IMR-90 (cell line): Measurements from ENCODE around the gene MALT1. TPM values are rescaled to one million over a fixed set of nuclear protein-coding genes. Genes with fewer than 3 reads are reported as not detected.

Experiments used
- ATAC-seq: fragments of 200-7000 bp; cut with Tn5 transposase; 2 replicates; pipeline ENCODE4 v1.9.1; 2020; ENCODE audit warnings: low read depth, mild to moderate bottlenecking, moderate library complexity
- BruUV-seq: library from RNA; stranded (reverse); fragments of 400-500 nt; replicated peaks from 2 replicates; lab custom pipeline; 2021; lab: Mats Ljungman, UMichigan
- CTCF ChIA-PET: fragments of 300-600 bp; formaldehyde crosslinking; extraction: SDS; loops from one replicate; lab custom pipeline; 2021; ENCODE audit warnings: antibody characterized with exemption; lab: Yijun Ruan, JAX
- POLR2A ChIA-PET: fragments of 300-600 bp; sonication (Branson Sonifier 250); formaldehyde crosslinking; loops from one replicate; lab custom pipeline; 2022; ENCODE audit warnings: antibody characterized with exemption; ENCODE audit not compliant: unreplicated experiment; lab: Charles Lee
- DNase-seq: peaks from one replicate; pipeline ENCODE4 v3.0.0; 2013
- H2AFZ ChIP-seq: replicated peaks from 2 replicates; pipeline ENCODE3; 2013; ENCODE audit warnings: low read length, mild to moderate bottlenecking; ENCODE audit not compliant: poor library complexity
- H2AK5ac ChIP-seq: 2 replicates; pipeline ENCODE4 v1.6.1; 2013; ENCODE audit warnings: low read depth, low read length, inconsistent platforms
- H2AK9ac ChIP-seq: replicated peaks from 2 replicates; pipeline ENCODE3; 2013; ENCODE audit warnings: mild to moderate bottlenecking, low read depth, low read length, moderate library complexity; ENCODE audit not compliant: poor library complexity
- H2BK120ac ChIP-seq: 2 replicates; pipeline ENCODE4 v1.6.1; 2013; ENCODE audit warnings: low read depth, low read length, inconsistent platforms
- H2BK15ac ChIP-seq: 3 replicates; pipeline ENCODE4 v1.6.1; 2013; ENCODE audit warnings: low read depth, low read length, inconsistent platforms
- H2BK20ac ChIP-seq: 2 replicates; pipeline ENCODE4 v1.6.1; 2013; ENCODE audit warnings: low read depth, mild to moderate bottlenecking, inconsistent platforms, low read length, moderate library complexity
- H2BK5ac ChIP-seq: 2 replicates; pipeline ENCODE4 v1.6.1; 2013; ENCODE audit warnings: mild to moderate bottlenecking, low read depth, low read length, inconsistent platforms; ENCODE audit not compliant: poor library complexity, severe bottlenecking
- H3K14ac ChIP-seq: replicated peaks from 2 replicates; pipeline ENCODE4 v1.6.1; 2013; ENCODE audit warnings: low read depth, low read length, inconsistent platforms
- H3K18ac ChIP-seq: 2 replicates; pipeline ENCODE4 v1.6.1; 2013; ENCODE audit warnings: low read depth, low read length, control low read depth
- H3K23ac ChIP-seq: 2 replicates; pipeline ENCODE4 v1.6.1; 2013; ENCODE audit warnings: low read depth, low read length, inconsistent platforms
- H3K27ac ChIP-seq: 2 replicates; pipeline ENCODE4 v1.5.1; 2013; ENCODE audit warnings: mild to moderate bottlenecking, control low read depth, low read length; ENCODE audit not compliant: insufficient read depth
- H3K27me3 ChIP-seq: 2 replicates; pipeline ENCODE4 v1.6.1; 2013; ENCODE audit warnings: low read length; ENCODE audit not compliant: control insufficient read depth, insufficient read depth
- H3K36me3 ChIP-seq: 2 replicates; pipeline ENCODE4 v1.6.1; 2013; ENCODE audit warnings: low read length, mixed read lengths; ENCODE audit not compliant: control insufficient read depth, insufficient read depth
- H3K4ac ChIP-seq: 2 replicates; pipeline ENCODE4 v1.6.1; 2013; ENCODE audit warnings: low read depth, low read length, inconsistent platforms
- H3K4me1 ChIP-seq: 2 replicates; pipeline ENCODE4 v1.6.1; 2013; ENCODE audit warnings: low read length, mixed read lengths; ENCODE audit not compliant: control insufficient read depth, insufficient read depth
- H3K4me2 ChIP-seq: 2 replicates; pipeline ENCODE4 v1.6.1; 2013; ENCODE audit warnings: low read depth, mild to moderate bottlenecking, control low read depth, low read length, moderate library complexity
- H3K4me3 ChIP-seq: 2 replicates; pipeline ENCODE4 v1.5.1; 2013; ENCODE audit warnings: low read depth, mild to moderate bottlenecking, control low read depth, low read length, moderate library complexity; ENCODE audit not compliant: insufficient read depth
- H3K56ac ChIP-seq: 2 replicates; pipeline ENCODE4 v1.6.1; 2013; ENCODE audit warnings: low read length, inconsistent platforms; ENCODE audit not compliant: insufficient read depth; ENCODE audit errors: extremely low read depth
- H3K79me1 ChIP-seq, 2 experiments: 2 replicates each; pipeline ENCODE4 v1.6.1; 2013; ENCODE audit warnings: low read length in 2 of 2, inconsistent platforms in 1 of 2, low read depth in 1 of 2
- H3K9ac ChIP-seq: 2 replicates; pipeline ENCODE4 v1.6.1; 2013; ENCODE audit warnings: low read depth, low read length, control low read depth
- H3K9me1 ChIP-seq: 2 replicates; pipeline ENCODE4 v1.6.1; 2013; ENCODE audit warnings: low read length, inconsistent platforms; ENCODE audit not compliant: insufficient read depth
- H3K9me3 ChIP-seq: 2 replicates; pipeline ENCODE4 v1.6.1; 2013; ENCODE audit warnings: low read length; ENCODE audit not compliant: control insufficient read depth, insufficient read depth
- H4K20me1 ChIP-seq: 2 replicates; pipeline ENCODE4 v1.6.1; 2013; ENCODE audit warnings: low read length, inconsistent platforms; ENCODE audit not compliant: insufficient read depth
- H4K5ac ChIP-seq: 2 replicates; pipeline ENCODE4 v1.6.1; 2013; ENCODE audit warnings: mild to moderate bottlenecking, low read depth, low read length, control low read depth
- H4K8ac ChIP-seq, 2 experiments: 2 replicates each; pipeline ENCODE4 v1.6.1; 2013; ENCODE audit warnings: low read depth in 2 of 2, low read length in 2 of 2, control low read depth in 1 of 2, inconsistent platforms in 1 of 2
- H4K91ac ChIP-seq: 2 replicates; pipeline ENCODE4 v1.6.1; 2013; ENCODE audit warnings: low read depth, low read length, inconsistent platforms; ENCODE audit not compliant: insufficient read depth
- CEBPB ChIP-seq: IDR thresholded peaks from 2 replicates; pipeline ENCODE4 v1.6.1; 2012; ENCODE audit warnings: low read depth, low read length, improper control_type of control experiment
- POLR2A ChIP-seq: IDR thresholded peaks from 2 replicates; pipeline ENCODE4 v1.6.1; 2012; ENCODE audit warnings: mild to moderate bottlenecking, low read depth, low read length
- WGBS, 2 experiments: methylation state at CpG; one replicate each; pipeline versions ENCODE4 v1.1.5 to v1.1.7; 2013; ENCODE audit warnings: missing lambda C conversion rate in 2 of 2; ENCODE audit not compliant: insufficient read length in 1 of 2; ENCODE audit errors: extremely low coverage in 2 of 2; 5-methylcytosine and 5-hydroxymethylcytosine counted together
- dilution Hi-C: fragments of 300-500 bp; cut with HindIII; formaldehyde crosslinking; loops from one replicate; pipeline ENCODE4 v1.14.3; 2018; ENCODE audit warnings: low sequenced_read_pairs; ENCODE audit not compliant: unreplicated experiment
- in situ Hi-C: fragments of 300-500 bp; cut with MboI; formaldehyde crosslinking; loops from 3 replicates; pipeline ENCODE4 v1.14.3; 2019; ENCODE audit warnings: low sequenced_read_pairs, inconsistent platforms, mixed read lengths
- intact Hi-C: fragments of 100-400 bp; cut with micrococcal nuclease; formaldehyde crosslinking; loops from 2 replicates; pipeline ENCODE4 v1.10.0; 2022
- polyA plus RNA-seq, 3 experiments: library from polyadenylated mRNA; depleted of rRNA; stranded (reverse); fragments of >200 nt; gene quantifications; 2 replicates each; pipeline ENCODE4 v1.2.3, GENCODE V29; 2012; ENCODE audit warnings: low replicate concordance in 1 of 3
- total RNA-seq: library from RNA; depleted of rRNA; stranded (reverse); fragments of >200 nt; gene quantifications from 2 replicates; pipeline ENCODE4 v1.2.3, GENCODE V29; 2012

Gene MALT1
- total and polyA plus RNA-seq, 2 of the 4 experiments (the other 2 are of a cell fraction): 8.3 to 25.3 TPM

DNA sequence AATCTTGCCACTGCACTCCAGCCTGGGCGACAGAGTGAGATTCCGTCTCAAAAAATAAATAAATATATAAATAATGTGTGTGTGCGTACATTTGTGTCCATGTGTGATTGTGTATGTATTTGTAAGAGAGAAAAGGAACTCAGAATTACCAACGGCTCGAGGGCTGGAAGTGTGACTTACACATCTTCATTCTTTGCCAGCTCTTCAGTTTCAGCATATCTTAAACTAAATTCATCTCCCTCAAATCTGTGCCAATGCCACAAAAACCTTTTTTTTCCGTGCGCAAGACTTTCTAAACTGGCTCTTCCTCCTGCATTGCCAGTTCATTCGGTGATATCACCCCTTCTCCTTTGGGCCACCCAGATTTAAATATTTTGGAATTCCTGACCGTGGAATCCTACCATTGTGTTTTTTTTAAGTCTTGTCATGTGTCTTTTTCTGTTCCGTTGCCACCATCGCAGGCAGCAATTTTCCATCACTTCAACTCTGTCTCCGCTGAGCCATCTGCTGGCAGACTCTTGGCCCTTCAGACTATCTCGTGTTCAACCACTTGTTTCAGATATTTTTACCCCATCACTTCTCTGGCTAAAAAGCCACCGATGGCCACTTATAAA lies 116.4 kb downstream of the MALT1 start:
- H3K27me3 ChIP-seq: no peaks in the 10 kb centered on the region
- POLR2A ChIA-PET: no interaction called here

More for the DNA sequence above, 116.4 kb downstream of the MALT1 start:
- Histone ChIP-seq H2BK120ac (peak overlapping the region; percentile 96), H3K4me1 (peaks cover 25% of the 10 kb centered on the region), H4K20me1 (no peaks in the 10 kb centered on the region), H3K9me1 (peaks cover 19% of the 10 kb centered on the region), H2AFZ (peak overlapping the region; percentile 1), H3K79me1 (no peaks in the 10 kb centered on the region; a peak in 1 of 4 replicates), H2BK20ac (peak overlapping the region; percentile 93), H4K5ac (peak overlapping the region; percentile 22; the same call in 1 of the 2 replicates), H2BK5ac (no peak overlapping the region), H3K4me2 (no peak overlapping the region), H4K8ac (peak overlapping the region in 1 of 2 experiments; percentile 89; a peak in 2 of 4 replicates), H2AK5ac (peak overlapping the region; percentile 66), H3K14ac (no peak overlapping the region), H3K4me3 (no peak overlapping the region), H3K27ac (no peak overlapping the region), H3K9ac (no peak overlapping the region), H3K23ac (no peak overlapping the region), H2BK15ac (peak overlapping the region; percentile 68; the same call in 1 of the 3 replicates), H3K36me3 (no peaks in the 10 kb centered on the region), H3K4ac (peak overlapping the region; percentile 66), H4K91ac (peak overlapping the region; percentile 41), H3K56ac (no peak overlapping the region), H3K9me3 (no peaks in the 10 kb centered on the region), H3K18ac (peak overlapping the region; percentile 21; the same call in 1 of the 2 replicates), H2AK9ac (no peak overlapping the region)
- DNase-seq: no peak
- 40 to 100% methylated on average over 1 of the region's 14 CpGs for WGBS, 2 experiments
- BruUV-seq: no TSS peak
- CTCF ChIA-PET: interaction anchor here (0.6 kb wide), 1 partner anchor 73 kb away, joined by 3 read pairs; no protein-coding TSS in a partner anchor
- no peak for ATAC-seq
- TF ChIP-seq POLR2A (no peak), CEBPB (no peak)
- dilution Hi-C loops (loop anchor here (25.0 kb wide), 1 partner anchor 275 kb away; no protein-coding TSS in a partner anchor), intact Hi-C loops (loop anchor here (2.0 to 5.0 kb wide), 2 partner anchors 77 to 165 kb away; partner anchors contain the start of gene ZNF532), in situ Hi-C loops (loop anchor here (5.0 kb wide), 1 partner anchor 270 kb away; no protein-coding TSS in a partner anchor)
